ENCODE data around the gene APBA1.

DNA sequence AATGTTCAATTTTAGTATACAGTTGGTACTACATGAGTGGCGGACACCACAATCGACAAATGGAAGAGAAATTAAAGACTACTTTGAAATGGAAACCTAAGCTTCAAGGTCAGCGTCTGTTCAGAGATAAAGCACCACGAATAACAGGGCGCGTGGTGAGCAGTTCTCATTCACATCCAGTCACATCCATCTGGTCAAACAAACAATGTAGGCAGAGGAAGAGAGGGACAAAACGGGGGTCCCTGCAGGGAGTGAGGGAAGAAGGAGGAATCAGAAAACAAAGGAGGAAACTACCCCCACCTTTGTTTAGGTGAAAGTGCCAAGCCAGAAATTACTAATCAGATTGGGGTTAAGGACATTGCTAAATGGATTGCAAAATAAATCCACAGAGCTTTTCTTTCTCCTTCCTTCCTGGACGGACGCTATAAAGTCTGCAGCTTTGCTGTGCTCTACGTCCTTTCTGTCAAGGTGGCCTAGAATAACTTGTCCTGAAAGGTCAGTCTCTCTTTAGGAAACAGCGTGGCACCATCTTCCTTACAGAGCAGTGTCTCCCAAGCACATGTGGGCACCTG lies 208.6 kb downstream of the APBA1 start:
- TF ChIP-seq, protein P1, sequence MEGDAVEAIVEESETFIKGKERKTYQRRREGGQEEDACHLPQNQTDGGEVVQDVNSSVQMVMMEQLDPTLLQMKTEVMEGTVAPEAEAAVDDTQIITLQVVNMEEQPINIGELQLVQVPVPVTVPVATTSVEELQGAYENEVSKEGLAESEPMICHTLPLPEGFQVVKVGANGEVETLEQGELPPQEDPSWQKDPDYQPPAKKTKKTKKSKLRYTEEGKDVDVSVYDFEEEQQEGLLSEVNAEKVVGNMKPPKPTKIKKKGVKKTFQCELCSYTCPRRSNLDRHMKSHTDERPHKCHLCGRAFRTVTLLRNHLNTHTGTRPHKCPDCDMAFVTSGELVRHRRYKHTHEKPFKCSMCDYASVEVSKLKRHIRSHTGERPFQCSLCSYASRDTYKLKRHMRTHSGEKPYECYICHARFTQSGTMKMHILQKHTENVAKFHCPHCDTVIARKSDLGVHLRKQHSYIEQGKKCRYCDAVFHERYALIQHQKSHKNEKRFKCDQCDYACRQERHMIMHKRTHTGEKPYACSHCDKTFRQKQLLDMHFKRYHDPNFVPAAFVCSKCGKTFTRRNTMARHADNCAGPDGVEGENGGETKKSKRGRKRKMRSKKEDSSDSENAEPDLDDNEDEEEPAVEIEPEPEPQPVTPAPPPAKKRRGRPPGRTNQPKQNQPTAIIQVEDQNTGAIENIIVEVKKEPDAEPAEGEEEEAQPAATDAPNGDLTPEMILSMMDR (conservative IDR thresholded peaks at IDR 0.05) = no peak
- TF ChIP-seq ZFX (IDR thresholded peaks at IDR 0.05) = no peak

Data from C4-2B (cell line).